AG04449 (cell line): ENCODE results near the gene TSPAN18.

Experiments
- CTCF ChIA-PET: fragments of 350-600 bp; formaldehyde crosslinking; extraction: SDS; loops from one replicate; lab custom pipeline; 2021; ENCODE audit warnings: antibody characterized with exemption; lab: Yijun Ruan, JAX
- POLR2A ChIA-PET: fragments of 400-600, 350-600 bp; formaldehyde crosslinking; extraction: SDS; loops from one replicate; lab custom pipeline; 2020; ENCODE audit warnings: antibody characterized with exemption, inconsistent platforms; lab: Yijun Ruan, JAX
- DNase-seq: peaks from one replicate; pipeline ENCODE4 v3.0.0-alpha.2; 2010; ENCODE audit warnings: low read depth, low spot score
- H3K4me3 ChIP-seq: 2 replicates; pipeline ENCODE4 v1.5.1; 2011; ENCODE audit warnings: low read depth, mild to moderate bottlenecking, control low read depth, low read length
- TF ChIP-seq, protein P1 (sequence below): IDR thresholded peaks from one replicate; pipeline ENCODE4 v1.5.1; 2011; ENCODE audit warnings: mild to moderate bottlenecking, moderate library complexity, low read length, control low read depth, inconsistent platforms; ENCODE audit not compliant: insufficient read depth; ENCODE audit errors: missing control alignments

TSPAN18 gene

DNA sequence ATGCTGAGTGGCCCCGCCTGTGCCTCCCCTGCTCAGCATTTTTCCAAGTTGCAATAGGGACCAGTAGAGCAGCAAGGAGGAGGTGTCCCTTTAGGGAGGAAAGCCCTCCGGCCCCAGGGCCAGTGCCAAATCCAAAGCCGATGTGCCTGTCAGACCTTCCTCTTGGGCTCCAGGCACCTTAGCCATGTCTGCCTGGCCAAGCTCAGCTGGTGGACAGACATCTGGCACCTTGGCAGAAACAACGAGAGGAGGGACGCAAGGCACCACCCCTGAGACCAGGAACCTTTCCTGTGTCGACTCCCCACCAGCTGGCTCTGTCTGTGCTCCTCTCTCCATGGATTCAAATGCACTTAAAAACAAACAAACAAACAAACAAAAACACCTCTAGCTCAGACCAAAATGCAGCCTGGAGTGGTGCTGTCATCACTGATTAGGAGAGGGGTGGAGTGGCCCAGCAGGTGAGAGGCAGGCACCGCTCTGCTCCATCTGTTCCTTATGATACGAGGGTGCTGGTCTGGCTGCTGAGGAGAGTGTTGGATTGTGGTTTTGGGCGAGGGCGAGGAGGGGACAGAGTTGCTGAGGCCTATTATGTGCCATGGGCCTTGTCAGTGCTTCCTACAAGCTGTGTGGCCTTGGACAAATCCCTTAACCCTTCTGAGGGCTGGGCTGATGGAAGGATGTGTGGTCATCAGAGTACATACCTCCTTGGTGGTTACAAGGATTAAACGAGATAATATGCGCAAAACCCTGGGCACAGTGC, 177.7 kb downstream of the TSPAN18 start:
- no peak for DNase-seq
- no peak overlapping the region for H3K4me3 ChIP-seq
- TF ChIP-seq, protein P1, sequence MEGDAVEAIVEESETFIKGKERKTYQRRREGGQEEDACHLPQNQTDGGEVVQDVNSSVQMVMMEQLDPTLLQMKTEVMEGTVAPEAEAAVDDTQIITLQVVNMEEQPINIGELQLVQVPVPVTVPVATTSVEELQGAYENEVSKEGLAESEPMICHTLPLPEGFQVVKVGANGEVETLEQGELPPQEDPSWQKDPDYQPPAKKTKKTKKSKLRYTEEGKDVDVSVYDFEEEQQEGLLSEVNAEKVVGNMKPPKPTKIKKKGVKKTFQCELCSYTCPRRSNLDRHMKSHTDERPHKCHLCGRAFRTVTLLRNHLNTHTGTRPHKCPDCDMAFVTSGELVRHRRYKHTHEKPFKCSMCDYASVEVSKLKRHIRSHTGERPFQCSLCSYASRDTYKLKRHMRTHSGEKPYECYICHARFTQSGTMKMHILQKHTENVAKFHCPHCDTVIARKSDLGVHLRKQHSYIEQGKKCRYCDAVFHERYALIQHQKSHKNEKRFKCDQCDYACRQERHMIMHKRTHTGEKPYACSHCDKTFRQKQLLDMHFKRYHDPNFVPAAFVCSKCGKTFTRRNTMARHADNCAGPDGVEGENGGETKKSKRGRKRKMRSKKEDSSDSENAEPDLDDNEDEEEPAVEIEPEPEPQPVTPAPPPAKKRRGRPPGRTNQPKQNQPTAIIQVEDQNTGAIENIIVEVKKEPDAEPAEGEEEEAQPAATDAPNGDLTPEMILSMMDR, result no peak
- ChIA-PET CTCF (interaction anchor here (1.1 to 21.0 kb wide), 4 partner anchors 11 to 347 kb away, joined by 3 to 659 read pairs (median 16); no protein-coding TSS in a partner anchor), POLR2A (no interaction called here)

DNA sequence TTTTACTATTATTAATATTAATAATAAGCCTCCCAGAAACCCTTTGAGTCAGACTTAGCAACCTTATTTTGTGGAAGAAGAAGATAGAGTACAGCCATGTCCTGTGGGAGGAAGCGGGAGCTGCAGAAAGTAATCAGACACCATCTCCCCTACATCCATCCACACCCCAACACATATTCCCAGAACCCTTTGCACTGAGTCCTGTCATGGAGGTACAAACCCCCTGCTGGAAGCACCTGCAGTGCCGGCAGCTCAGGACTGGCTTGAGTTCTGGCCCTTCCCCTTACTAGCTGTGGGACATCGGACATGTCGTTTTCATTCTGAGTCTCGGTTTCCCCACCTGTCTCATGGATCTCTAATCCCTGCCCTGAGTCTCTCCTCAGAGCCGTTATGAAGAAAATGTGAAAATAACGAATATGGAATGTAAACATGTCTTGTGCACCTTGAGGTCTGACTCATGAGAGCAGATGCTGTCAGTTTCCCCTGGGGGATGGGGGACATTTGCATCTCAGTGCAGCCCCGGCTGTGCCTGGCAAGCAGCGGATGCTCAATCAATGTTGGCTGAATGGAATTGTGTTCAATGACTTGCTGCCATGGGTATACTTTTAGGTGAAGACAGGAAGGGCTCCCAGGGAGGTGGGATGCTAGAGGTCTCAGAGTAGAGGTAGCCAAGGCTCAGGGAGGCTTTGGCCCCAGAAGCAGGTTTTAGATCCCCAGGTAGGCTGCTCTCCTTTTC, 178.5 kb downstream of the TSPAN18 start:
- DNase-seq, result no peak
- no peak overlapping the region for H3K4me3 ChIP-seq
- ChIA-PET POLR2A (no interaction called here), CTCF (interaction anchor here (1.1 to 21.0 kb wide), 4 partner anchors 12 to 348 kb away, joined by 3 to 659 read pairs (median 16); no protein-coding TSS in a partner anchor)
- TF ChIP-seq, protein P1, result no peak

DNA sequence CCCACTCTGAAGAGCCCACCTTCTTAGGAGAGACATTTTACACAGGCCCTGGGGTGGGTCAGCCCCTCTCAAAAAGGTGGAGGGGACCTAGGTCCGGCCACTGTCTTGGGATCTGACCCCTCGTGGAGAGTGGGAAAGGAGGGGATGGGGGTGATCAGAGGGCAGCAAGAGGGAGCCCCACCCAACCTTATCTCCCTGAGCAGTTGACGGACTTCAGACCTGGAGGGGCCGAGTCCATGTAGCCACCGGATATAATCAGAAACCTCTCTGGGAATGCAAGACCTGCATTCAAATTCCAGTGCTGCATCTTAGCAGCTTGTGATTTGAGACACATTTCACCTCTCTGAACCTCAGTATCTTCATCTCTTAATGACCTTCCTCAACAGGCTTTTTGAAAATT, 179.9 kb downstream of the TSPAN18 start:
- H3K4me3 ChIP-seq, result no peak overlapping the region
- POLR2A ChIA-PET, result no interaction called here
- TF ChIP-seq, protein P1, result no peak
- no peak for DNase-seq
- CTCF ChIA-PET, result interaction anchor here (0.6 to 21.0 kb wide), 8 partner anchors 11 to 351 kb away, joined by 3 to 659 read pairs (median 4); no protein-coding TSS in a partner anchor

DNA sequence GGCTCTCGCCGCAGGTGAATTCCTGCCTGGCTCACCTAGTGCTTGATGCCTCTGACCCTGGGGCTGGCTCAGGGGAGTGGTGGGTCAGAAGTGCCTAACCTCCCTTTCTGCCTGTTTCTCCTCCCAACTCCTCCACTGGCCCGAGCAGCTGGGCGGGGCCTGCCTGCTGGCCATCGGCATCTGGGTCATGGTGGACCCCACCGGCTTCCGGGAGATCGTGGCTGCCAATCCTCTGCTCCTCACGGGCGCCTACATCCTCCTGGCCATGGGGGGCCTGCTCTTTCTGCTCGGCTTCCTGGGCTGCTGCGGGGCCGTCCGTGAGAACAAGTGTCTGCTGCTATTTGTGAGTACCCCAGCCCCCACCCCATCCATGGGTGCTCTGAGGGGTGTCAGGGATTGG, 182.8 kb downstream of the TSPAN18 start:
- POLR2A ChIA-PET, result no interaction called here
- no peak overlapping the region for H3K4me3 ChIP-seq
- TF ChIP-seq, protein P1, result no peak
- CTCF ChIA-PET, result interaction anchor here (1.0 to 21.0 kb wide), 6 partner anchors 9 to 354 kb away, joined by 3 to 659 read pairs (median 46); no protein-coding TSS in a partner anchor
- DNase-seq, result no peak

DNA sequence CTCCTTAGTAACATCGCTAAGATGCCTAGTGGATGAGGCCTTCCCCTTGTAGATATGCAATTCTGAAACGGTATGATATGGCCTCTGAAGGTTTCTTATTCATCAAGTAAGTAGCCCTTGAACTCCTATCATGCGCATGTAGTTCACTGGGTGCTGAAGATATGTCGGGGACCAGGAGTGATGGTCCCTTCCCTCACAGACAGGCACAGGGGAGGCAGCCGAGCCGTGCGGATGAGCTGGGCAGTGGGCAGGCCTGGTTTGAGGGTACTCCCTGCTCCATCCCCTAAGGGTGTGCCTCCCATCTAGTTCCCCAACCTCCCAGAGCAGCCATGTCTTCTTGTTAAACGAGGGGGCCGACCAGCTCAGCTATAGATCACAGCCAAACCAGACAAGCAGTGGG, 183.8 kb downstream of the TSPAN18 start:
- H3K4me3 ChIP-seq, result no peak overlapping the region
- ChIA-PET POLR2A (no interaction called here), CTCF (interaction anchor here (0.9 to 21.0 kb wide), 45 partner anchors 10 to 359 kb away, joined by 3 to 659 read pairs (median 6); partner anchors contain the start of gene TSPAN18)
- TF ChIP-seq, protein P1, result no peak
- no peak for DNase-seq
